Endometrial microvascular endothelial cells (primary cell): ENCODE measurements around the gene FGGY. TPM values are rescaled to one million over a fixed set of nuclear protein-coding genes. Genes with fewer than 3 reads are reported as not detected.

ENCODE experiments used
- in situ Hi-C: cut with HindIII; loops from 2 replicates; pipeline ENCODE4 v1.10.0; 2017; ENCODE audit warnings: low sequenced_read_pairs, low pct_unique_long_range_greater_than_20kb; ENCODE audit errors: inconsistent ontology term
- total RNA-seq: library from RNA; depleted of rRNA; stranded (reverse); fragments of >200 nt; gene quantifications from one replicate; pipeline ENCODE4 v1.2.3, GENCODE V29; 2015; ENCODE audit errors: inconsistent ontology term

The FGGY gene
- total RNA-seq, 1 donor from 2014 or later, result 2.5 TPM

GRCh38 chr1:59671066-59671952 is 374.4 kb downstream of the FGGY start:
- in situ Hi-C loops, result no loop called here

GRCh38 chr1:59671953-59672305 is 375.0 kb downstream of the FGGY start:
- in situ Hi-C loops, result no loop called here

GRCh38 chr1:59672851-59673572 is 376.1 kb downstream of the FGGY start:
- in situ Hi-C loops, result no loop called here

- in situ Hi-C loops, result no loop called here
Observed at GRCh38 chr1:59673573-59674450, 376.9 kb downstream of the FGGY start.

- in situ Hi-C loops, result no loop called here
Observed at GRCh38 chr1:59674595-59674994, 377.7 kb downstream of the FGGY start.

- in situ Hi-C loops, result no loop called here
Observed at GRCh38 chr1:59675936-59676335, 379.0 kb downstream of the FGGY start.

GRCh38 chr1:59678040-59678439 is 381.1 kb downstream of the FGGY start:
- in situ Hi-C loops, result no loop called here

- in situ Hi-C loops, result no loop called here
Observed at GRCh38 chr1:59678493-59679228, 381.8 kb downstream of the FGGY start.

- in situ Hi-C loops, result no loop called here
Observed at GRCh38 chr1:59680044-59680443, 383.1 kb downstream of the FGGY start.

GRCh38 chr1:59682396-59683080 is 385.6 kb downstream of the FGGY start:
- in situ Hi-C loops, result no loop called here

- in situ Hi-C loops, result no loop called here
Observed at GRCh38 chr1:59683197-59683596, 386.3 kb downstream of the FGGY start.

- in situ Hi-C loops, result no loop called here
Observed at GRCh38 chr1:59684698-59685097, 387.8 kb downstream of the FGGY start.

- in situ Hi-C loops, result no loop called here
Observed at GRCh38 chr1:59685101-59685500, 388.2 kb downstream of the FGGY start.

- in situ Hi-C loops, result no loop called here
Observed at GRCh38 chr1:59685666-59686065, 388.8 kb downstream of the FGGY start.

GRCh38 chr1:59686170-59686569 is 389.3 kb downstream of the FGGY start:
- in situ Hi-C loops, result no loop called here

- in situ Hi-C loops, result no loop called here
Observed at GRCh38 chr1:59686574-59686973, 389.7 kb downstream of the FGGY start.

- in situ Hi-C loops, result no loop called here
Observed at GRCh38 chr1:59687081-59687480, 390.2 kb downstream of the FGGY start.

GRCh38 chr1:59688976-59689375 is 392.1 kb downstream of the FGGY start:
- in situ Hi-C loops, result no loop called here
